K562 (cell line): ENCODE measurements around the gene ACTN2. TPM values are rescaled to one million over a fixed set of nuclear protein-coding genes. Genes with fewer than 3 reads are reported as not detected.

Experiments used
- E2F6 ChIP-seq, 2 experiments: IDR thresholded peaks; 2 replicates each; pipeline ENCODE4 v1.6.1; 2011; ENCODE audit warnings: borderline replicate concordance in 1 of 2, control low read depth in 1 of 2, low read depth in 1 of 2, low read length in 1 of 2, mild to moderate bottlenecking in 1 of 2, mixed read lengths in 1 of 2, moderate library complexity in 1 of 2; ENCODE audit not compliant: insufficient read depth in 1 of 2, insufficient read length in 1 of 2, poor library complexity in 1 of 2, severe bottlenecking in 1 of 2; ENCODE audit errors: extremely low read depth in 1 of 2
- ILF3 ChIP-seq: fragments of 450-650 bp; IDR thresholded peaks from 2 replicates; pipeline ENCODE4 v1.6.1; 2018; ENCODE audit warnings: antibody characterized with exemption, mild to moderate bottlenecking, moderate library complexity, borderline replicate concordance
- NKRF ChIP-seq: fragments of 450-650 bp; IDR thresholded peaks from 2 replicates; pipeline ENCODE4 v1.6.1; 2016; ENCODE audit warnings: borderline replicate concordance
- NR0B1 ChIP-seq: fragments of 450-650 bp; IDR thresholded peaks from one replicate; pipeline ENCODE4 v1.6.1; 2018; ENCODE audit warnings: mild to moderate bottlenecking, moderate library complexity; ENCODE audit not compliant: partially characterized antibody
- RBM39 ChIP-seq: fragments of 200-400 bp; formaldehyde crosslinking; optimal IDR thresholded peaks from 2 replicates; pipeline ENCODE3; 2018; ENCODE audit warnings: low read depth, low read length
- SMARCA4 ChIP-seq: fragments of 450-650 bp; IDR thresholded peaks from 2 replicates; pipeline ENCODE4 v1.6.1; 2016
- THRB ChIP-seq: fragments of 450-650 bp; formaldehyde crosslinking; conservative IDR thresholded peaks from 2 replicates; pipeline ENCODE4 v1.4.0; 2022; ENCODE audit warnings: mild to moderate bottlenecking, missing genetic modification characterization
- ZNF224 ChIP-seq: sonication (generic); formaldehyde crosslinking; IDR thresholded peaks from 2 replicates; pipeline ENCODE4 v1.8.0; 2022; ENCODE audit warnings: mild to moderate bottlenecking, missing genetic modification reagents
- ZNF518B ChIP-seq: fragments of 250-450 bp; sonication (Bioruptor Pico); IDR thresholded peaks from 2 replicates; pipeline ENCODE4 v1.5.0; 2021; ENCODE audit warnings: mild to moderate bottlenecking, moderate library complexity
- ZNF592 ChIP-seq: fragments of 450-650 bp; IDR thresholded peaks from 2 replicates; pipeline ENCODE4 v1.6.1; 2017; ENCODE audit warnings: antibody characterized with exemption, mild to moderate bottlenecking
- ZNF76 ChIP-seq: fragments of 250-450 bp; sonication (Bioruptor Pico); IDR thresholded peaks from 2 replicates; pipeline ENCODE4 v1.4.0; 2020; ENCODE audit warnings: mild to moderate bottlenecking, moderate library complexity, borderline replicate concordance
- polyA plus RNA-seq, 8 experiments: library from polyadenylated mRNA; depleted of rRNA in 4 of 8; stranded (reverse) in 5 of 8; unstranded in 3 of 8; fragments of >200 nt; fragmentation: Nextera tagmentation in 2 of 8; fragmentation: Illumina TruSeq in 1 of 8; extraction: Ambion mirVana in 2 of 8; extraction: Trizol in 1 of 8; gene quantifications; 2 replicates each; pipeline versions ENCODE4 v1.2.1 to v1.2.3, GENCODE V29; 2011 to 2014; ENCODE audit warnings: inconsistent platforms in 1 of 8, missing spikeins in 1 of 8
- total RNA-seq, 7 experiments: library from RNA; depleted of rRNA in 6 of 7; stranded (reverse); fragments of >200 nt in 6 of 7; fragmentation: Illumina TruSeq in 2 of 7; extraction: Trizol in 2 of 7; gene quantifications; 2 replicates each; pipeline versions ENCODE4 v1.2.1 to v1.2.3, GENCODE V29; 2011 to 2021; ENCODE audit warnings: low replicate concordance in 1 of 7

The ACTN2 gene
- total and polyA plus RNA-seq, 9 of the 15 experiments (the other 6 are each of a cell fraction or from before 2014, with no cell fraction given) = 0.18 to 0.94 (median 0.42) TPM

- 0 out of 2 replicates have a peak, but pooled peaks have one; percentile 45 for TF ChIP-seq THRB (CRISPR knock-in tag)
- 0 out of 2 replicates have a peak, but pooled peaks have one; percentile 67 for TF ChIP-seq ZNF224 (CRISPR knock-in tag)
- peak; percentile 97 for TF ChIP-seq NKRF
- no peak for TF ChIP-seq ZNF518B (CRISPR knock-in tag)
- TF ChIP-seq RBM39 = no peak
- no peak for TF ChIP-seq ILF3
- 0 out of 2 replicates have a peak, but pooled peaks have one; percentile 18 for TF ChIP-seq SMARCA4
- peak; percentile 84 for TF ChIP-seq ZNF76 (CRISPR knock-in tag)
- TF ChIP-seq NR0B1 = no peak
- TF ChIP-seq ZNF592 = peak; percentile 51
- TF ChIP-seq E2F6 (IDR thresholded peaks at IDR 0.05; ENCODE audit: borderline replicate concordance in 1 of 2, extremely low read depth in 1 of 2, insufficient read depth in 1 of 2, insufficient read length in 1 of 2, low read depth in 1 of 2, low read length in 1 of 2, poor library complexity in 1 of 2, severe bottlenecking in 1 of 2) = peak; percentile 89 to 95
Observed at GRCh38 chr1:236795035-236795756, 108.9 kb downstream of the ACTN2 start, which contains the start of gene MTR (continued).
